ENCODE data around the gene PLCE1. TPM values are rescaled to one million over a fixed set of nuclear protein-coding genes. Genes with fewer than 3 reads are reported as not detected.
"Not testable (repeated sequence)": the region's sequence is repeated elsewhere in the genome, so short reads cannot be mapped to it uniquely, and the experiment has no call there.

Gene PLCE1
- total RNA-seq, 4 donors from 2014 or later, result 13.5 to 23.0 (median 19.1) TPM

- no peak for TF ChIP-seq POLR2AphosphoS5 (IDR thresholded peaks at IDR 0.05)
- TF ChIP-seq, protein P1, sequence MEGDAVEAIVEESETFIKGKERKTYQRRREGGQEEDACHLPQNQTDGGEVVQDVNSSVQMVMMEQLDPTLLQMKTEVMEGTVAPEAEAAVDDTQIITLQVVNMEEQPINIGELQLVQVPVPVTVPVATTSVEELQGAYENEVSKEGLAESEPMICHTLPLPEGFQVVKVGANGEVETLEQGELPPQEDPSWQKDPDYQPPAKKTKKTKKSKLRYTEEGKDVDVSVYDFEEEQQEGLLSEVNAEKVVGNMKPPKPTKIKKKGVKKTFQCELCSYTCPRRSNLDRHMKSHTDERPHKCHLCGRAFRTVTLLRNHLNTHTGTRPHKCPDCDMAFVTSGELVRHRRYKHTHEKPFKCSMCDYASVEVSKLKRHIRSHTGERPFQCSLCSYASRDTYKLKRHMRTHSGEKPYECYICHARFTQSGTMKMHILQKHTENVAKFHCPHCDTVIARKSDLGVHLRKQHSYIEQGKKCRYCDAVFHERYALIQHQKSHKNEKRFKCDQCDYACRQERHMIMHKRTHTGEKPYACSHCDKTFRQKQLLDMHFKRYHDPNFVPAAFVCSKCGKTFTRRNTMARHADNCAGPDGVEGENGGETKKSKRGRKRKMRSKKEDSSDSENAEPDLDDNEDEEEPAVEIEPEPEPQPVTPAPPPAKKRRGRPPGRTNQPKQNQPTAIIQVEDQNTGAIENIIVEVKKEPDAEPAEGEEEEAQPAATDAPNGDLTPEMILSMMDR (IDR thresholded peaks at IDR 0.05), result no peak
- no peak for TF ChIP-seq EP300 (IDR thresholded peaks at IDR 0.05)
- no peak for TF ChIP-seq POLR2A (IDR thresholded peaks at IDR 0.05)
- no peaks in the 10 kb centered on the region for H3K9me3 ChIP-seq
- 87 to 92% methylated on average over 8 of the region's 8 CpGs for WGBS, 2 donors (ENCODE audit: low coverage in 1 of 2)
- H3K4me3 ChIP-seq, result no peak overlapping the region
- no peak overlapping the region for H3K27ac ChIP-seq
- H3K36me3 ChIP-seq, result no peaks in the 10 kb centered on the region
- no peaks in the 10 kb centered on the region for H3K4me1 ChIP-seq
- H3K27me3 ChIP-seq, result no peaks in the 10 kb centered on the region
- ATAC-seq, result no peak
Measured at GRCh38 chr10:93954299-93954698, 39.4 kb upstream of the PLCE1 start.

DNA sequence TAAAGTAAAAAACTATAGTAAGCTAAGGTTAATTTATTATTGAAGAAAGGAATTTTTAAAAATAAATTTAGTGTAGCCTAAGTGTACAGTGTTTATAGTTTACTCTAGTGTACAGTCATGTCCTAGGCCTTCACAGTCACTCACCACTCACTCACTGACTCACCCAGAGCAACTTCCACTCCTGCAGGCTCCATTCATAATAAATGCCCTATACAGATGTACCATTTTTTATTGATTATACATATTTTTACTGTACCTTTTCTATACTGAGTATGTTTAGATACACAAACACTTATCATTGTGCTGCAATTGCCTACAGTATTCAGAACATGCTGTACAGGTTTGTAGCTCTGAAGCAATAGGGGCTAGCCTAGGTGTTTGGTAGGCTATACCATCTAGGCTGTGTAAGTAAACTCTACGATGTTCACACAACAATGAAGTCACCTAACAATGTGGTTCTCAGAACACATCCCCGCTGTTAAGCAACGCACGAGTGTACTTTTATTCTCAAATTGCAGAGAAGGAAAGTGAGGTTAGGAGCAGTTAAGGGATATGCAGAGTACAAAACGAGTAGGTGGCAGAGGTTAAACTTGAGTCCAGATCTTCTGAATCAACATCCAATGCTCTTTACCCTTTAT, 38.9 kb upstream of the PLCE1 start:
- TF ChIP-seq, protein P1 (IDR thresholded peaks at IDR 0.05), result no peak
- TF ChIP-seq POLR2AphosphoS5 (IDR thresholded peaks at IDR 0.05) (no peak), EP300 (IDR thresholded peaks at IDR 0.05) (no peak), POLR2A (IDR thresholded peaks at IDR 0.05) (no peak)
- WGBS, 2 donors (ENCODE audit: low coverage in 1 of 2), result 83 to 95% methylated on average over 4 to 5 of the region's 5 CpGs
- H3K4me3 ChIP-seq, result no peak overlapping the region

DNA sequence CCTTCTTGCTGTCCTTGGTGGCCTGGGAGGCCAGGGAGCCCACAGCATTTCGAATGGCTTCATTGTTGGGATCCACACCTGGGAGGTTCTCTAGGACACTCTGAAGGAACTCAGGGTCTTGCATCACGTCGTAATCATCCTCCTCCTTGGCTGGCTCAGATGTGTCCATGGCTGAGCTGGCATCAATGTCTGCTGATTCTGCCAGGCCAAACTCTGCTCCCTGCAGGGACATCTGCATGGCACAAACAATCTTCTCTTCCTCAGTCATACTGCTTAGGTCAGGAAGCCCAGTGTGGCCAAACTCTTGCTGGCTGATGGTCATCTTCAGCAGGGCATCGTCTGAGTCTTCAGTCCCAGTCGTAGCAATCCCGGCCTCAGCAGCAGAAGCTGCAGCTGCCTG, 34.9 kb upstream of the PLCE1 start:
- ATAC-seq, result no peak
- H3K27me3 ChIP-seq, result no peaks in the 10 kb centered on the region
- no peaks in the 10 kb centered on the region for H3K36me3 ChIP-seq
- H3K9me3 ChIP-seq, result no peaks in the 10 kb centered on the region
- WGBS, 2 donors (ENCODE audit: low coverage in 1 of 2), result 93% methylated on average over 3 of the region's 6 CpGs; no CpG with 5 or more reads in 1 of the 2 donors
- H3K4me1 ChIP-seq, result no peaks in the 10 kb centered on the region
- TF ChIP-seq POLR2AphosphoS5 (IDR thresholded peaks at IDR 0.05) (no peak), POLR2A (IDR thresholded peaks at IDR 0.05) (no peak)
- TF ChIP-seq, protein P1 (IDR thresholded peaks at IDR 0.05), result no peak
- H3K4me3 ChIP-seq, result no peak overlapping the region
- no peak overlapping the region for H3K27ac ChIP-seq

More for the DNA sequence above, 38.9 kb upstream of the PLCE1 start:
- Histone ChIP-seq H3K9me3 (no peaks in the 10 kb centered on the region), H3K27me3 (no peaks in the 10 kb centered on the region), H3K4me1 (no peaks in the 10 kb centered on the region), H3K36me3 (no peaks in the 10 kb centered on the region), H3K27ac (no peak overlapping the region)
- ATAC-seq, result no peak

GRCh38 chr10:93960988-93961387, 32.7 kb upstream of the PLCE1 start:
- H3K27me3 ChIP-seq, H3K36me3 ChIP-seq, H3K9me3 ChIP-seq, H3K4me3 ChIP-seq, ATAC-seq, H3K27ac ChIP-seq, H3K4me1 ChIP-seq: not testable (repeated sequence)
- WGBS, 2 donors (ENCODE audit: low coverage in 1 of 2), result 94% methylated on average over 7 of the region's 7 CpGs; no CpG with 5 or more reads in 1 of the 2 donors

DNA sequence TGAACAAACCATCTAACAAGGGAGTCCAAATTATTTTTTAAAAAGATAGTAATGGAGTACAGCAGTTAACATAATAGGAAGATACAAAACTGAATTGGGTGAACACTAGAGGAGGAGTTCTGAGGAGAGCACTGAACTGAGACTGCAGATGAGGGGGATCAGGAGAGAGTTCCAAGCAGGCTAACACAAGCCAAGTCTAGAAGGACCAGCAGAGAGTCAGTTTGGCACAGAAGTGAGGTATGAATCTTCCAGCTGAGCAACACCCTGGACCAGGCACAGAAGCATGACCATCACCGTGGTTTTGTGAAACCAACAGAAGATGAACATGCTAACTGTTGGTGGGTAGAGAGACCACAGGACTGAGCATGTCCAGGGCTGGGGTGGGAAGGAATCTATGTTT, 30.8 kb upstream of the PLCE1 start:
- Histone ChIP-seq H3K4me3 (no peak overlapping the region), H3K4me1 (no peaks in the 10 kb centered on the region), H3K36me3 (no peaks in the 10 kb centered on the region), H3K27me3 (no peaks in the 10 kb centered on the region), H3K9me3 (no peaks in the 10 kb centered on the region), H3K27ac (peak overlapping the region in 3 of 4 donors; percentile 25 to 67 (median 56))
- TF ChIP-seq EP300 (IDR thresholded peaks at IDR 0.05) (no peak), POLR2AphosphoS5 (IDR thresholded peaks at IDR 0.05) (no peak), POLR2A (IDR thresholded peaks at IDR 0.05) (no peak)
- TF ChIP-seq, protein P1 (IDR thresholded peaks at IDR 0.05), result no peak
- WGBS, 2 donors (ENCODE audit: low coverage in 1 of 2), result 67 to 69% methylated on average over 1 of the region's 1 CpG
- no peak for ATAC-seq

All from gastroesophageal sphincter (tissue), 4 donors.